Activated naive CD8-positive, alpha-beta T cell (primary cell): ENCODE measurements around the gene SCYL1.
"Not testable (repeated sequence)": the region's sequence is repeated elsewhere in the genome, so short reads cannot be mapped to it uniquely, and the experiment has no call there.

Source experiments
- H3K27ac Mint-ChIP-seq: one replicate; pipeline ENCODE4 v1.8.0; 2021; ENCODE audit warnings: mixed read lengths
- H3K27me3 Mint-ChIP-seq: one replicate; pipeline ENCODE4 v1.8.0; 2021; ENCODE audit warnings: mixed read lengths
- H3K36me3 Mint-ChIP-seq: one replicate; pipeline ENCODE4 v1.8.0; 2021; ENCODE audit warnings: mixed read lengths
- H3K4me1 Mint-ChIP-seq: one replicate; pipeline ENCODE4 v1.8.0; 2021; ENCODE audit warnings: low read depth, mixed read lengths
- H3K4me3 Mint-ChIP-seq: one replicate; pipeline ENCODE4 v1.8.0; 2021; ENCODE audit warnings: mild to moderate bottlenecking, mixed read lengths
- H3K9me3 Mint-ChIP-seq: one replicate; pipeline ENCODE4 v1.8.0; 2021; ENCODE audit warnings: low read depth, mixed read lengths

SCYL1 gene

DNA sequence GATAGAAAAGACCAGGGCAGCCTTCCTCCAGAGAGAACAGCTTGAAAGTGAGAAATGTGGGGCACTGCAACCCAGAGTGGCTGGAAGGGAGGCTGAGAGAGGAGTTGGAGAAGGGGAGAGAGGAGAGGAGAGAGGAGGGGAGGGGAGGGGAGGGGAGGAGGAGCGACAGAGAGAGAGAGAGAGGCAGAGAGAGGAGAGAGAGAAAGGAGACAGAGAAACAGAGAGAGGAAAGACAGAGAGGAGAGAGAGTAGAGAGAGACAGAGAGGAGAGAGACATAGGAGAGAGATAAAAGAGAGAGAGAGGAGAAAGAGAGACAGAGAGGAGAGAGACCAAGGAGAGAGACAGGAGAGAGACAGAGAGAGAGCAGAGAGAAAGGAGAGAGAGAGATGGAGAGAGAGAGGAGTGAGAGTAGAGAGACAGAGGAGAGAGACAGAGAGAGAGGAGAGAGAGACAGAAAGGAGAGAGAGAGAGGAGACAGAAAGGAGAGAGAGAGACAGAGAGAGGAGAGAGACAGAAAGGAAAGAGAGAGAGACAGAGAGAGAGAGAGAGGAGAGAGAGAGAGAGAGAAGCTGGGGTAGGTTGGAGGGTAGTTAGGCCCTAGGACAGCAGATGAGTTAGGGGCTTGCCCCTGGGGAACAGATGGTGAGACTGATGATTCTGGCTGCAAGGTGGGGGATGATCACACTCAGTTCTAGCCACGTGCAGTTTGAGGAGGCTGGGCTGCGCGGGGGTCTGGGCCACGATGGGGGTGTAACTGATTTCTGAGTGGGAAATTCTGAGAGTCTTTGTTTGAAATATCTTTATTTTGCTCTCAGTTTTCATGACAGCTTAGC, 8.5 kb upstream of the SCYL1 start:
- no peaks in the 10 kb centered on the region for H3K9me3 Mint-ChIP-seq
- H3K27ac Mint-ChIP-seq = no peak overlapping the region
- H3K36me3 Mint-ChIP-seq = no peaks in the 10 kb centered on the region
- no peaks in the 10 kb centered on the region for H3K27me3 Mint-ChIP-seq
- peaks cover 6% of the 10 kb centered on the region for H3K4me1 Mint-ChIP-seq
- no peak overlapping the region for H3K4me3 Mint-ChIP-seq

DNA sequence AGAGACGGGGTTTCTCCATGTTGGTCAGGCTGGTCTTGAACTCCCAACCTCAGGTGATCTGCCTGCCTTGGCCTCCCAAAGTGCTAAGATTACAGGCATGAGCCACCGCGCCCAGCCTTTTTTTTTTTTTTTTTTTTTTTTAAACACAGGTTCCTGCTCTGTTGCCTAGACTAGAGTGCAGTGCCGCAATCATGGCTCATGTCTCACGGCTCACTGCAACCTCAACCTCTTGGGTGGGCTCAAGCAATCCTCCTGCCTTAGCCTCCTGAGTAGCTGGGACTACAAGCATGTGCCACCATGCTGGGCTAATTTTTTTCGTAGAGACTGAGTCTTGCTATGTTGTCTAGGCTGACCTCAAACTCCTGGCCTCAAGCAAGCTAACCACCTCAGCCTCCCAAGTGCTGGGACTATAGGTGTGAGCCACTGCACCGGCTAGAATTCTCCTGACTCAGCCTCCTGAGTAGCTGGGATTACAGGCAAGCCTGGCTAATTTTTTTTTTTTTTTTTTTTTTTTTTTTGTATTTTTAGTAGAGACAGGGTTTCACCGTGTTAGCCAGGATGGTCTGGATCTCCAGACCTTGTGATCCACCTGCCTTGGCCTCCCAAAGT, 5.8 kb upstream of the SCYL1 start:
- peaks cover 31% of the 10 kb centered on the region for H3K4me1 Mint-ChIP-seq
- H3K36me3 Mint-ChIP-seq, H3K27ac Mint-ChIP-seq, H3K4me3 Mint-ChIP-seq, H3K9me3 Mint-ChIP-seq, H3K27me3 Mint-ChIP-seq: not testable (repeated sequence)

DNA sequence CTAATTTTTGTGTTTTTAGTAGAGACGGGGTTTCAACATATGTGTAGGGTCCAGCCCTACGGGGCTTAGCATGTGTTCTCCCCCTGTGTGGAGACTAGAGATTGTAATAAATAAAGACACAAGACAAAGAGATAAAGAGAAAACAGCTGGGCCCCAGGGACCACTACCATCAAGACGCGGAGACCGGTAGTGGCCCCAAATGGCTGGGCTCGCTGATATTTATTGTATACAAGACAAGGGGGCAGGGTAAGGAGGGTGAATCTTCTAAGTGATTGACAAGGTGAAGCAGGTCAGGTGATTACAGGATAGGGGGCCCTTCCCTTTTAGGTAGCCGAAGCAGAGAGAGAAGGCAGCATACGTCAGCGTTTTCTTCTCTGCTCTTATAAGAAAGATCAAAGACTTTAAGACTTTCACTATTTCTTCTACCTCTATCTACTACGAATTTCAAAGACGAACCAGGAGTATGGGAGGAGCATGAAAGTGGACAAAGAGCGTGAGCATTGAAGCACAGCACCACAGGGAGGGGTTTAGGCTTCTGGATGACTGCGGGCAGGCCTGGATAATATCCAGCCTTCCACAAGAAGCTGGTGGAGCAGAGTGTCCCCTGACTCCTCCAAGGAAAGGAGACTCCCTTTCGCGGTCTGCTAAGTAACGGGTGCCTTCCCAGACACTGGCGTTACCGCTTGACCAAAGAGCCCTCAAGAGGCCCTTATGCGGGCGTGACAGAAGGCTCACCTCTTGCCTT, 2.9 kb upstream of the SCYL1 start:
- peak overlapping the region; percentile 51 for H3K27ac Mint-ChIP-seq
- peaks cover 42% of the 10 kb centered on the region for H3K4me1 Mint-ChIP-seq
- not testable (repeated sequence) for H3K36me3 Mint-ChIP-seq, H3K9me3 Mint-ChIP-seq, H3K27me3 Mint-ChIP-seq
- H3K4me3 Mint-ChIP-seq = peak overlapping the region; percentile 79

DNA sequence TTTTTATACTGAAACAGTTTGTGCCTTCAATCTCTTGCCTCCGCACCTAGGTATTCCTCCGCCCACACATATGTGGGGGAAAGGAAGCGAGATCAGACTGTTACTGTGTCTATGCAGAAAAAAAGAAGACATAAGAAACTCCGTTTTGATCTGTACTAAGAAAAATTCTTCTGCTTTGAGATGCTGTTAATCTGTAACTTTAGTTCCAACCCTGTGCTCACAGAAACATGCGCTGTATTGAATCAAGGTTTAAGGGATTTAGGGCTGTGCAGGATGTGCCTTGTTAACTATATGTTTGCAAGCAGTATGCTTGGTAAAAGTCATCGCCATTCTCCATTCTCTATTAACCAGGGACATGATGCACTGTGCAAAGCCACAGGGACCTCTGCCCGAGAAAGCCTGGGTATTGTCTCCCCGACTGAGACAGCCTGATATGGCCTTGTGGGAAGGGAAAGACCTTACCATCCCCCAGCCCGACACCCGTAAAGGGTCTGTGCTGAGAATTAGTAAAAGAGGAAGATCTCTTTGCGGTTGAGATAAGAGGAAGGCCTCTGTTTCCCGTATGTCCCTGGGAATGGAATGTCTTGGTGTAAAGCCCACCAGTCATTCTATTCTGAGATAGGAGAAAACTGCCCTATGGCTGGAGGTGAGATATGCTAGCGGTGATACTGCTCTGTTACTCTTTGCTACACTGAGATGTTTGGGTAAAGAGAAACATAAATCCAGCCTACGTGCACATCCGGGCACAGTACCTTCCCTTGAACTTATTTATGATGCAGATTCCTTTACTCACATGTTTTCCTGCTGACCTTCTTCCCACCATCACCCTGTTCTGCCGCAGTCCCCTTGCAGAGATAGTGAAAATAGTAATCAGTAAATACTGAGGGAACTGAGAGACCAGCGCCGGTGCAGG, 1.9 kb upstream of the SCYL1 start:
- peak overlapping the region; percentile 79 for H3K4me3 Mint-ChIP-seq
- H3K27ac Mint-ChIP-seq = peak overlapping the region; percentile 82
- not testable (repeated sequence) for H3K36me3 Mint-ChIP-seq, H3K27me3 Mint-ChIP-seq, H3K9me3 Mint-ChIP-seq
- H3K4me1 Mint-ChIP-seq = peaks cover 47% of the 10 kb centered on the region

DNA sequence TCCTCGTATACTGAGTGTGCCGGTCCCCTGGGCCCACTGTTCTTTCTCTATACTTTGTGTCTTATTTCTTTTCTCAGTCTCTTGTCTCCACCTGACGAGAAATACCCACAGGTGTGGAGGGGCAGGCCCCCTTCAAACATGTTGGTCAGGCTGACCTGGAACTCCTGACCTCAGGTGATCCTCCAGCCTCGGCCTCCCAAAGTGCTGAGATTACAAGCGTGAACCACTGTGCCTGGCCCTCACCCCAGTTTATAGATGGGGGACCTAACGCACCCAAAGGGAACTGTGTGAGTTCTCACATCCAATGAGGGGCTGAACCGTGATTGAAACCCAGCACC, 1.3 kb upstream of the SCYL1 start:
- H3K4me1 Mint-ChIP-seq = peaks cover 48% of the 10 kb centered on the region
- H3K27ac Mint-ChIP-seq = peak overlapping the region; percentile 82
- peak overlapping the region; percentile 79 for H3K4me3 Mint-ChIP-seq

DNA sequence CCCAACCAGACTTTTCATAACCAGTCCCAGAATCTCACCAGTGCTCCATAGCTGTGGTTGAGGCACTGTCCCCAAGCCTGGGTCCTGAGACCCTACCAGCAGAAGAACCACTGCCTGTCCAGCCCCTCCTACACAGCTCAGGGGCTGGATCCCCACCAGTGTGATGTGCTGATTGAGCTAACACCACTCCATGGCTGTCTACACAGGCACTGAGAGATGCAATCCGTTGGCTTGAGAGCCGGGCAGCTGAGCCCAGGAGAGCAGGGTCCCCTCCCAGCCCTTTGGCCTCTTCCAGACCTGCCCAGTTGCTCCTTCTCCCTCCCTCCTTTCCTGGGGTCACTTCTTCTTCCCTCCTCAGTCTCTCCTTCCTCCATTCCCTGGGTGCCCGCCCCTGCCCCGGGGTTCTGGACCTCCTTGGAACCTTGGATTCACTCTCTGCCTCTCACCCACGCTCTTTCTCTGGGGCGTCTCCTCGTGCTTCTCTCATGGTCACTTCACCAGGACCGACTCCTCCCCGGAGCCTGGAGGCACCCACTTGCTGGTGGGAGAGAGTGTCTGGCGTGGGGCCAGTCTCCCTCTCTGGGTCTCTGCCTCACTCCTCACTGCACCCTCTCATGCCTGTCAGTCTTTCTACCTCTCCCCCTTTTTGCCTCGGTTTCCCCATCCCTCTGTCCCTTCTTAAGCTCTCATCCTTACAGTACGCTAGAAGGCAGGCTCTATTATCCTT, 706 bp upstream of the SCYL1 start:
- Mint-ChIP-seq H3K36me3 (no peaks in the 10 kb centered on the region), H3K4me1 (peaks cover 52% of the 10 kb centered on the region), H3K27me3 (no peaks in the 10 kb centered on the region), H3K9me3 (no peaks in the 10 kb centered on the region), H3K4me3 (peak overlapping the region; percentile 79), H3K27ac (peak overlapping the region; percentile 87)

More for the DNA sequence above, 1.3 kb upstream of the SCYL1 start:
- not testable (repeated sequence) for H3K27me3 Mint-ChIP-seq, H3K36me3 Mint-ChIP-seq, H3K9me3 Mint-ChIP-seq

DNA sequence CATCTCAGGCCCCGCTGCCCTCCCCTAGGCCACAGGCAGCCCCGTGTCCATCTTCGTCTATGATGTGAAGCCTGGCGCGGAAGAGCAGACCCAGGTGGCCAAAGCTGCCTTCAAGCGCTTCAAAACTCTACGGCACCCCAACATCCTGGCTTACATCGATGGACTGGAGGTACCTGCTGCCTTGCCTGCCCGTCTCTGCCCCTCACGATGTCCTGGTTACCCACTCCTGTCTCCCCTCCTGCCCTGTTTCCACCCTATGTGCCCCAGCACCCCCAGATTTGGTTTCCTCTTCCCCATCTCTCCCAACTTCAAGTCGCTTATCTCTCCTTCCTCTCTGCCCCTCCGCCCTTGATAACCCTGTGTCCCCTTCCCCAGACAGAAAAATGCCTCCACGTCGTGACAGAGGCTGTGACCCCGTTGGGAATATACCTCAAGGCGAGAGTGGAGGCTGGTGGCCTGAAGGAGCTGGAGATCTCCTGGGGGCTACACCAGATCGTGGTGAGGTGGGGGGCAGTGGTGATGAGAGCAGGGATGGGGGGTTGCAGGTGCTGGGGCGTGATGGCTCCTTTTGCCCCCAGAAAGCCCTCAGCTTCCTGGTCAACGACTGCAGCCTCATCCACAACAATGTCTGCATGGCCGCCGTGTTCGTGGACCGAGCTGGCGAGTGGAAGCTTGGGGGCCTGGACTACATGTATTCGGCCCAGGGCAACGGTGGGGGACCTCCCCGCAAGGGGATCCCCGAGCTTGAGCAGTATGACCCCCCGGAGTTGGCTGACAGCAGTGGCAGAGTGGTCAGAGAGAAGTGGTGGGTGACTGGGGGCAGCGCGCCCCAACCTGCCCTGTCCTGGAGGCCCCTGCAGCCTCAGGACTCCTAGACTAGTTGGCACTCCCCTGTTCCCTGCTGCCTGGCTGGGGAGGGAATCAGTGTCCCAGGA, 930 bp downstream of the SCYL1 start:
- Mint-ChIP-seq H3K9me3 (no peaks in the 10 kb centered on the region), H3K27me3 (no peaks in the 10 kb centered on the region), H3K4me1 (peaks cover 62% of the 10 kb centered on the region), H3K27ac (peak overlapping the region; percentile 68), H3K36me3 (no peaks in the 10 kb centered on the region), H3K4me3 (peak overlapping the region; percentile 90)

DNA sequence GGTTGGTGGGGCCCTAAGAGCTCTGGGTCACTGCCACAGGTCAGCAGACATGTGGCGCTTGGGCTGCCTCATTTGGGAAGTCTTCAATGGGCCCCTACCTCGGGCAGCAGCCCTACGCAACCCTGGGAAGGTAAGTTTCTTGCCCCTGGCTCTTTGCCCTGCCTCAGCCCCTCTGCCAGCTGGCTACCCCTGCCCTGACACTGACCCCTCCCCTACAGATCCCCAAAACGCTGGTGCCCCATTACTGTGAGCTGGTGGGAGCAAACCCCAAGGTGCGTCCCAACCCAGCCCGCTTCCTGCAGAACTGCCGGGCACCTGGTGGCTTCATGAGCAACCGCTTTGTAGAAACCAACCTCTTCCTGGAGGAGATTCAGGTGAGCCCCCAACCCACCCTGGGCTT, 1.9 kb downstream of the SCYL1 start:
- peak overlapping the region; percentile 60 for H3K4me3 Mint-ChIP-seq
- H3K9me3 Mint-ChIP-seq = no peaks in the 10 kb centered on the region
- peaks cover 58% of the 10 kb centered on the region for H3K4me1 Mint-ChIP-seq
- no peaks in the 10 kb centered on the region for H3K27me3 Mint-ChIP-seq
- H3K27ac Mint-ChIP-seq = no peak overlapping the region
- H3K36me3 Mint-ChIP-seq = no peaks in the 10 kb centered on the region

DNA sequence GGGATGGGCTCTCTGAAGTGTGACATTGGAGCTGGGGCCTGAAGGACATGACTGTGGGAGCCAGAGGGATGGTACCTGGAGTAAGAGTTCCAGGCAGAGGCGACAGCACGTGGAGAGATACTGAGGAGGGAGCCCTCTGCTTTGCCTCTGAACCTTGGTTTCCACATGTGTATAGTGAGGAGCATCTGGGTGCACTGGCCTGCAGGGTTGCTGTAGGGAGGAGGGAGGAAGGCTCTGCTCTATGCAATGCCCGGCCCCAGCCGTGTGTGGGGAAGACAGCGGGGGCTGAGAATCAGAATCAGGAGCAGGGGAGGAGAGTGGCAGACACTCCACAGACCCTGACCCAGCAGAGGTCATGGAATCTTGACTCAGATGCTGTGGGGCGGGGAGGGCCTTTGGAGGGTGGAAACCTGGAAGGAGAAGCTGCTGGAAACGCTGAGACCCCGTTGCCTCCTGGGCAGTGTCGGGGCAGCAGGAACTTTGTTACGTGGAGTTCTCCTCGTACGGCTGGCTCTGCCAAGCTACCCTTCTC, 4.0 kb downstream of the SCYL1 start:
- Mint-ChIP-seq H3K27me3 (no peaks in the 10 kb centered on the region), H3K4me1 (peaks cover 38% of the 10 kb centered on the region), H3K36me3 (no peaks in the 10 kb centered on the region), H3K4me3 (no peak overlapping the region), H3K9me3 (no peaks in the 10 kb centered on the region), H3K27ac (no peak overlapping the region)

DNA sequence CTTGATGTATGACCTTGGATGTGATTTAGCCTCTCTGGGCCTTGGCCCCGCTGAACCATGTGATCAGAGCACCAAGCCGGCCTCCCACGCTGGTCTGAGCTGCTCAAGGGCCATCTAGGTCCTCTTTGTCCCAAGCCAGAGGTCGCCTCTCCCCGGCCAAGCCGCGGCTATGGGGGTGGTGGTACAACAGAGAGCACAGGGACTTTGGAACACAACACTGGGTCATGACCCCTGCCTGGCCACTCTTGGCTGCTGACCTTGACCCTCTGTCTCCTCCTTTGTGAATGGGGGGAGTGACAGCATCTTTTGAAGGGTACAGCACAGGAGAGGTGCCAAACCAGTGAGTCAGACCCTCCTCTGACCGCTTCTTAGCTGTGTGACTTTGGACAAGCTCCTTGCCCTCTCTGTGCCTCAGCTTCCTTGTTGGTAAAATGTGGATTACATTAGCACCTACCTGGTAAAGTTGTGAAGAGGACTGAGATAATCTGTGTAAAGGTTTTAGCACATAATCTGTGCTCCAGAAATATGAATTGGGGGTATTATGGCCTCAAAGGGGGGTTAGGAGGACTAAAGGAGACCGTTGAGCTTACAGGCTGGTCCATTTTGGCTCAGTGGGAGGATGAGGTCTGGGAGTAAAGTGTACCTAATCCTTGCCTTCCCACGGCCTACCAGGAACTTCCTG, 4.7 kb downstream of the SCYL1 start:
- peak overlapping the region; percentile 55 for H3K27ac Mint-ChIP-seq
- peaks cover 31% of the 10 kb centered on the region for H3K4me1 Mint-ChIP-seq
- no peaks in the 10 kb centered on the region for H3K27me3 Mint-ChIP-seq
- peak overlapping the region; percentile 6 for H3K4me3 Mint-ChIP-seq
- no peaks in the 10 kb centered on the region for H3K36me3 Mint-ChIP-seq
- H3K9me3 Mint-ChIP-seq = no peaks in the 10 kb centered on the region

DNA sequence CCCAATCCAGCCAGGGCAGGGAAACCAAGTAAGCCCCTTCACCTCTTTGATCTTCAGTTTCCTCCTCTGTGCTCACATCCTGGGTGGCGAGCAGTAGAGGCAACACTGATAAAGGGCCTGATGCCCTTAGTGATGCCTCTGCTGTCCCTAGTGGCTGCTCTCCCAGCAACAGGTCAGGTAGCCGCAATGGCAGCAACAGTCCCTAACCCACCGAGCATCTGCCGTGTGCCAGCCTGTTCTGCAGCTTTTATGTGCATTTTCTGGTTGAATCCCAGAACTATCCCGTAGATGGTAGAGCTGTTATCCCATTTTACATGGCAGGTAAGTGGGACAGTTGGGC, 5.2 kb downstream of the SCYL1 start:
- Mint-ChIP-seq H3K4me1 (peaks cover 31% of the 10 kb centered on the region), H3K27me3 (no peaks in the 10 kb centered on the region), H3K36me3 (no peaks in the 10 kb centered on the region), H3K27ac (peak overlapping the region; percentile 55), H3K9me3 (no peaks in the 10 kb centered on the region), H3K4me3 (no peak overlapping the region)

DNA sequence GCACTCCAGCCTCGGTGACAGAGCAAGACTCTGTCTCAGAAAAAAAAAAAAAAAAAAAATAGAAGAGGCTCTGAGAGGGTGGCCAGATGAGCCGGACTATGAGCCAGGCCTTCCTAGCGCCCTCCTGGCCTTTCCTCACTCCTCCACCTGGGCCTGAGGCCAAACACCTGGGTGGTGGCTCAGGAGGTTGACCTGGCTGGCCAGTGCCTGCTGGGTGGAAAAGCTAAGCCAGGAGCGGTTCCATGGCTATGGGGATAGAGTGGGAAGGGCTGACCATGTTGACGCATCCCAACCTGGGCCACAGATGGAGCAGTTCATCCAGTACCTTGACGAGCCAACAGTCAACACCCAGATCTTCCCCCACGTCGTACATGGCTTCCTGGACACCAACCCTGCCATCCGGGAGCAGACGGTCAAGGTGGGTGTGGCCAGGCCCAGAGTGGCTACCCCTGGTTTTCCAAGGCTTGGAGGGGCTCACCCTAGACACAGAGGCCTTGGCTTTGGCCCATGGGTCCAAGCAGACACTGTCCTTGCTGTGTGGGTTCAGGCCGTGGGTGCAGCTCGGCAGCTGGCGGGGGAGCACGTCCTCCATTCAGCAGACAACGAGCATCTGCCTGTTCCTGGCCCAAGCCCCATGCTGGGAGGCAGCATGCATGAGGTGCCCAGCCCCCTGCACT, 7.6 kb downstream of the SCYL1 start:
- Mint-ChIP-seq H3K27me3 (no peaks in the 10 kb centered on the region), H3K27ac (no peak overlapping the region), H3K9me3 (no peaks in the 10 kb centered on the region), H3K4me1 (peaks cover 17% of the 10 kb centered on the region), H3K36me3 (no peaks in the 10 kb centered on the region), H3K4me3 (no peak overlapping the region)
